H1 (cell line): ENCODE measurements around the gene RIMBP2.

ENCODE experiments used
- CEBPB ChIP-seq: IDR thresholded peaks from 2 replicates; pipeline ENCODE4 v1.6.1; 2012; ENCODE audit warnings: low read depth, low read length
- EZH2 ChIP-seq: fragments of 200-600 bp; sonication (generic); IDR thresholded peaks from 2 replicates; pipeline ENCODE4 v1.7.1; 2012; ENCODE audit warnings: low read depth, mild to moderate bottlenecking, moderate library complexity, low read length, inconsistent platforms; ENCODE audit not compliant: severe bottlenecking
- GTF2F1 ChIP-seq: IDR thresholded peaks from 2 replicates; pipeline ENCODE4 v1.6.1; 2012; ENCODE audit warnings: low read depth, low read length, improper control_type of control experiment, borderline replicate concordance
- POLR2A ChIP-seq, 2 experiments: IDR thresholded peaks; 1 replicate in 1 of 2; 2 replicates in 1 of 2; pipeline ENCODE4 v1.6.1; 2011; ENCODE audit warnings: low read depth in 2 of 2, low read length in 2 of 2, mild to moderate bottlenecking in 2 of 2; ENCODE audit errors: control extremely low read depth in 1 of 2

DNA sequence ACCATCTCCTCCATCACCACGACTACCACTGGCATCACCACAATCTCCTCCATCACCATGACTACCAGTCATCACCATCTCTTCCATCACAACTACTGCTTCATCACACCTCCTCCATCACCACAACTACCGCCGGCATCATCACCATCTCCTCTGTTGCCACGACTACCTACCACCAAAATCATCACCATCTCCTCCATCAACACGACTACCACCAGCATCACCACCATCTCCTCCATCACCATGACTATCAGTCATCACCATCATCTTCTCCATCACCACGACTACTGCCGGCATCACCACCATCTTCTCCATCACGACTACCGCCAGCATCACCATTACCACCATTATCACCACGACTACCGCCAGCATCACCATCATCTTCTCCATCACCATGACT lies 89.5 kb downstream of the RIMBP2 start:
- TF ChIP-seq EZH2 (no peak), POLR2A (IDR thresholded peaks at IDR 0.05; ENCODE audit: control extremely low read depth in 1 of 2, low read depth in 2 of 2, low read length in 2 of 2) (no peak), CEBPB (no peak), GTF2F1 (no peak)
